GM06990 (cell line): ENCODE results near the gene ZNFX1.
"Not testable (repeated sequence)": the region's sequence is repeated elsewhere in the genome, so short reads cannot be mapped to it uniquely, and the experiment has no call there.

Experiments
- DNase-seq: peaks from one replicate; pipeline ENCODE4 v3.0.0-alpha.2; 2011; ENCODE audit not compliant: insufficient read length; ENCODE audit errors: extremely low read depth
- H3K27me3 ChIP-seq: replicated peaks from 2 replicates; pipeline ENCODE4 v1.6.0; 2011; ENCODE audit warnings: low read length; ENCODE audit not compliant: control insufficient read depth, insufficient read depth
- H3K36me3 ChIP-seq: 2 replicates; pipeline ENCODE4 v1.5.1; 2011; ENCODE audit warnings: low read length; ENCODE audit not compliant: control insufficient read depth, insufficient read depth
- H3K4me3 ChIP-seq: replicated peaks from 2 replicates; pipeline ENCODE4 v1.5.1; 2011; ENCODE audit warnings: low read depth, mild to moderate bottlenecking, control low read depth, low read length
- CTCF ChIP-seq: IDR thresholded peaks from 2 replicates; pipeline ENCODE4 v1.5.1; 2011; ENCODE audit warnings: low read length, control low read depth, mild to moderate bottlenecking, inconsistent platforms; ENCODE audit not compliant: insufficient read depth, poor library complexity, severe bottlenecking

The ZNFX1 gene

DNA sequence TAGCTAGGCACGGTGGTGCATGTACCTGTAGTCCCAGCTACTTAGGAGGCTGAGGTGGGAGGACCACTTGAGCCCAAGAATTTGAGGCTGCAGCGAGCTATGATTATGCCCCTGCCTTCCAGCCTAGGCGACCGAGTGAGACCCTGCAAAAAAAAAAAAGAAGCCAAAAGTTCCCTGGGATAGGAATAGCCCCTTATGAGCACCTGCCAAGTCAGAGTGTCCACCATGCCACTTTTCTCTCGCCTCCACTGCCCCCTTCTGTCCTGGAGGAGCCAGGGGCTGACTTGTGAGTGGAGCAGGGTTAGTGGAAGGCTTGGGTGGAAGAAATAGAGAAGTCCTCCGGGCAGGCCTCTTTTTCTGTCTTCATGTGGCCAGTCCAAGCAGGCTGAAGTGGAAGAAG is 70.8 kb downstream of the ZNFX1 start:
- TF ChIP-seq CTCF: peak; percentile 44
- no peak overlapping the region for H3K4me3 ChIP-seq
- no peaks in the 10 kb centered on the region for H3K27me3 ChIP-seq
- no peaks in the 10 kb centered on the region for H3K36me3 ChIP-seq
- DNase-seq: no peak

DNA sequence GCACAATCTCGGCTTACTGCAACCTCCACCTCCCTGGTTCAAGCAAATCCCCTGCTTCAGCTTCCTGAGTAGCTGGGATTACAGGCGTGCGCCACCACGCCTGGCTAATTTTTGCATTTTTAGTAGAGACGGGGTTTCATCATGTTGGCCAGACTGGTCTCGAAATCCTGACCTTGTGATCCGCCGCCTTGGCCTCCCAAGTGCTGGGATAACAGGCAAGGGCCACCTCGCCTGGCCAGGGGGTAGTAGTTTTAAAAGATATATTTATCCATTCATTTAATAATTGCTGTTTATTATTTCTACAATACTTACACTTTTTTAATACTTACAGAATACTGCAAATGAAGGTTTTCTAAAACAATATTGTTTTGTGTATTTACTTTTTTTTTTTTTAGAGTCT is 74.1 kb downstream of the ZNFX1 start:
- H3K27me3 ChIP-seq: no peaks in the 10 kb centered on the region
- no peak for TF ChIP-seq CTCF
- no peak overlapping the region for H3K4me3 ChIP-seq
- H3K36me3 ChIP-seq: no peaks in the 10 kb centered on the region
- no peak for DNase-seq

GRCh38 chr20:49203011-49203410 is 74.8 kb downstream of the ZNFX1 start:
- no peaks in the 10 kb centered on the region for H3K36me3 ChIP-seq
- no peak for TF ChIP-seq CTCF
- no peak for DNase-seq
- H3K27me3 ChIP-seq: no peaks in the 10 kb centered on the region
- H3K4me3 ChIP-seq: no peak overlapping the region

DNA sequence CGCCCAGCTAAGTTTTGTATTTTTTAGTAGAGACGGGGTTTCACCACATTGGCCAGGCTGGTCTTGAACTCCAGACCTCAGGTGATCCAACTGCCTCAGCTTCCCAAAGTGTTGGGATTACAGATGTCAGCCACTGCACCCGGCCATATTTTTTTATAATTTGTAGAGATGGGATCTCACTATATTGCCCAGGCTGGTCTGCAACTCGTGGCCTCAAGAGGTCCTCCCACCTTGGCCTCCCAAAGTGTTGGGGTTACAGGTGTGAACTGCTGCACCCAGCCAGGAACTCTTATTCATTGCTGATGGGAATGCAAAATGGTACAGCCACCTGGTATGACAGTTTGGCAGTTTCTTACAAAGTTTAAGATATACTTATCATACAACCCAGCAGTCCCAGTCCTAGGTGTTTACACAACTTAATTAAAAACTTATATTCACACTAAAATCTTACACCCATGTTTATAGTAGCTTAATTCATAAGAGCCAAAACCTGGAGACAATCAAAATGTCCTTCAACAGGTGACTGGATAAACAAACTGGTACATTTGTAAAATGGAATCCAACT is 78.0 kb downstream of the ZNFX1 start:
- no peak for TF ChIP-seq CTCF
- no peaks in the 10 kb centered on the region for H3K27me3 ChIP-seq

DNA sequence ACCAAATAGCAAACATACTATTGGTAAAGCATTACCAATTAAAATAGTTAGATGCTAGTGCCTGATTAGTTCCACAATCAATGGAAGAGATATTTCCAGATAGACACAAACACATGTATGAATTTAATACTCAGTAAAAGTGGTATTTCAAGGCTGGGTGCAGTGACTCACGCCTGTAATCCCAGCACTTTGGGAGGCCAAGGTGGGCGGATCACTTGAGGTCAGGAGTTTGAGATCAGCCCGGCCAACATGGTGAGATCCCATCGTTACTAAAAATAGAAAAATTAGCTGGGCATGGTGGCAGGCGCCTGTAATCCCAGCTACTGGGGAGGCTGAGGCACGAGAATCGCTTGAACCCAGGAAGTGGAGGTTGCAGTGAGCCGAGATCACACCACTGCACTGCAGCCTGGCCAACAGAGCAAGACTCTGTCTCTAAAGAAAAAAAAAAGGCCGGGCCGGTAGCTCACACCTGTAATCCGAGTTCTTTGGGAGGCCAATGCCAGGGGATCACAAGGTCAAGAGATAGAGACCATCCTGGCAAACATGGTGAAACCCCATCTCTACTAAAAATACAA is 84.8 kb downstream of the ZNFX1 start:
- DNase-seq, H3K36me3 ChIP-seq, H3K4me3 ChIP-seq, H3K27me3 ChIP-seq: not testable (repeated sequence)

More for the DNA sequence above, 78.0 kb downstream of the ZNFX1 start:
- no peak for DNase-seq
- Histone ChIP-seq H3K4me3 (no peak overlapping the region), H3K36me3 (no peaks in the 10 kb centered on the region)
